HG03565 (cell line): Measurements from ENCODE around the gene SLIT3.

Source experiments
- ATAC-seq: cut with Tn5 transposase; IDR thresholded peaks from one replicate; pipeline ENCODE4 v1.9.1; 2021; ENCODE audit warnings: mild to moderate bottlenecking, moderate library complexity; ENCODE audit not compliant: unreplicated experiment

SLIT3 gene

DNA sequence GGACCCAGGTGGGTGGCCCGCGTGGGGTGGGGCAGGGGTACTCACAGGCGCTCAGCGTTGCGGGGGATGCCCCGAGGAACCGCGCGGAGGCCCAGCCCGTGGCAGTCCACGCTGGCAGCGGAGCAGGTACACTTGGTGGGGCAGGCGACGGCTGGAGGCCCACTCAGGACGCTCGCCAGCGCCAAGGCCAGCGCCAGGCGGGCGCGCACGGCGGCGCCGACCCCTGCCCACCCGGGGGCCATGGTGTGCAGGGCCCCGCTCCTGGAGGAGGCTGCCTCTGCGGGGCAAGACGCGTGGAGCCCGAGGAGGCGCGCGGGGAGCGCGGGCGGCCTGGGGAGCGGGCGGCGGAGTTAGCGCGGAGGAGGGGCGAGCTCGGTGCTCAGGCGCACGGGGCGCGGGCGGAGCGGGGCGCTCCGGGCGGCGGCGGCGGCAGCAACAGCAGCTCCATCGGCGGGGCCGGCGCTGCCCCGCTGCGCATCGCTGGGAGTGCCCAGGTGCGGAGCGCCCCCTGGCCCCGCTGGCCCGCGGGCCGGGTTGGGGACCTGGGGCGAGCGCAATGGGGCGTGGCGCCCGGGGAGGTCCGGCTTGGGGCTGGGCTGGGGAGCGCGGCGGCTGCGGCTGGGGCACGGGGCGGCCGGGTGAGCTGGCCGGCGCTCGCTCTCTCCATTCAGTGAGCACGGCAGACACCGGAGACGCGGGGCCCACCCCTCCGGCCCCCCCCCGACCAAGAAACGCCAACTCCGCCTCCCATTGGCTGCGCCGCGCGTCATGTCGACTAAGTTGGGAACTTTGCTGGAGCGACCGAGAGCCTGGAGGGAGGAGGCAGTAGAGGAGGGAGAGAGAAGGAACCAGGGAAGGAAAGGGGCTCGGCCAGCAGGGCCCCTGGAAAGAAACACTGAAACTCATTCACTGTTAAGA is at the start of gene SLIT3:
Gene SLIT3, minus strand, starts transcription at position 672 of the 918 bp plus-strand sequence. Its CDS starts 430 bp downstream, at position 242.
- ATAC-seq = no peak

DNA sequence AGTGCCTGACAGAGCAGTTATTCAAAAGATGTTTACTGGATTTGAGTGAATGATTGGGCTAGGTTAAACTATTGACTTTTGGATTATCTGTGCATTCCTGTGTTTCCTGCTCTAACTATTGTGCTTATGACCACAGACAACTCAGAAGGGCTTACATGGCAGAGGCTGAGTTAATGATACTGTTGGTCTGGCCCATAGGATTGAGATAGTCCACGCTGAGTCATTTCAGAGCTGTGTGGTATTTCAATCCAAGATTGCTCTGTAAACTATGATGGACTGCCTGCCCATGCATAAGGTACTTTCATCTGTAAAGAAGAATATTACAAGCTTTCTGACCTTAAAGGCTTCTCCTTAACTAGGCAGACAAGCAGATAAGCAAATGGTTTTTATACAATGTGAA is 49.1 kb upstream of the SLIT3 start:
- no peak for ATAC-seq

GRCh38 chr5:169347786-169348185 is 46.8 kb upstream of the SLIT3 start:
- no peak for ATAC-seq

DNA sequence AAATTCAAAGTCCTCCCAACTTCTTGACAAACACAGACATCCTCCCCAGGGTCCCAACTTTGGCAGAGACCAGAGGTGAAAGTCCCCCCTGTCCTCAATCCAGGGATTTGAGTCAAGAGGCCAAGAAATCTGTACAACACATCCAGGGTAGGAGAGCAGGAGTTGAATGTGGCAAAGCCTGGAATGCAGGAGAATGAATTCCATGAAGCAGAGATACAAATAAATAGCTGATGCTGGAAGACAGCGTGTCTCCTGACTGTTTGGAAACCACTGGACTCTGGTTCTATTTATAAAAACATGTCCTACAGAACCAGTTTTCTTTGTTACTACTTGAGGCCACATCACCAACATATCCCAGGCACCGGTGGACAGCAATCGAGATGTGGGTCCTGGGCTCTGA is 43.7 kb upstream of the SLIT3 start:
- no peak for ATAC-seq

DNA sequence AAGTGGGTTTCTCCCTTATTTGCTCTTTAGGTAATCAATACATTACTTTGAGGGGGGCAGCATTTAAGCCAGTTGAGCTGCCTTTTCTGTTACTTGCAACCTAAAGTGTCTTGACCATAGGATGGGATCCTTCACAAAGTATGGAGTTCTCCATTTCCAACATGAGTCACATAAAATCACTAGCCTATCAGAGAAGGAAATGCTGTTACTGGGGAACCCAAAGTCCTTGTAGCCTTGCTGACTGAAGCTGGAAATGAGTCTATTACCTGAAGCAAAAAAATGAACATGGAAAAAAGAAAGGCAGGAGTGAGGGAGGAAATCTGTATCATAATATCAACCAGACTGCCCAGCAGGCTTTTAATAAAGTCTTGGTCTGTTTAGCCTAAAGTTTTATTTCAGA is 42.8 kb upstream of the SLIT3 start:
- ATAC-seq = no peak

- ATAC-seq = no peak
Observed at GRCh38 chr5:169341556-169341955, 40.6 kb upstream of the SLIT3 start.

- ATAC-seq = peak; percentile 62
Observed at GRCh38 chr5:169339869-169340268, 38.9 kb upstream of the SLIT3 start.

GRCh38 chr5:169336242-169336641 is 35.3 kb upstream of the SLIT3 start:
- no peak for ATAC-seq

GRCh38 chr5:169335806-169336205 is 34.9 kb upstream of the SLIT3 start:
- no peak for ATAC-seq

DNA sequence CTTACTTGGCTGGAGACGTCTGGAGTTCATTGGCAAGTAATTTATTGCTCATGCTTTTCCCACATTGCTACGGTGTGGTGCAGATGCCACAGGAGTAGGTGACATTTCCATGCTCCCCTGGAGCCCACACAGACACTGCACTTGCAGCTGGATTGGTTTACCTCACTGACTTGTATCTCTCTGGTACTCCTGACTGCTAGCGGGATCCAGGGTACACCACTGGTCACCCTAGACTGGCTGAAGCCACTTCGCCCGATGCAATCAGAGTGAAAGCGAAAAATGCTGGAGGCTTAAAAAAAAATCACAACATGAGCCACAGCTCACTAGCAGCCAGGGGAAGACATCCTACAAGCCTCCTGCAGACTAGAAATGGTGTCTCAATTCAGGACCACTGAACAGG is 32.6 kb upstream of the SLIT3 start:
- ATAC-seq = no peak

- no peak for ATAC-seq
Observed at GRCh38 chr5:169331292-169331852, 30.4 kb upstream of the SLIT3 start.

DNA sequence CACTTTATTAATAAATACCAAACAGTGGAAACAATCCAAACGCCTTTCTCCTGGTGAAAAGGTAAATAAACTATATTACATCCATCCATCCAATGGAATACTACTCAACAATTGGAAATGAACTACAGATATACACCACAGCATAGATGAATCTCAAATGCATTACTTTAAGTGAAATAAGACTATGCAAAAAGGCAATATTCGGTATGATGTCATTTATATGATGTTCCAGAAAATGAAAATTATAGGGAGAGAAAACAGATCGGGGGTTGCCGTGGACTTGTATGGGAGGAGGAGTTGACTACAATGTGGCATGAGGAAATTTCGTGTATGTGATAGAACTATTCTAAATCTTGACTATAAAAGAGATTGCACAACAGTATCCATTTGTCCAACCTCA is 27.5 kb upstream of the SLIT3 start:
- ATAC-seq = no peak

DNA sequence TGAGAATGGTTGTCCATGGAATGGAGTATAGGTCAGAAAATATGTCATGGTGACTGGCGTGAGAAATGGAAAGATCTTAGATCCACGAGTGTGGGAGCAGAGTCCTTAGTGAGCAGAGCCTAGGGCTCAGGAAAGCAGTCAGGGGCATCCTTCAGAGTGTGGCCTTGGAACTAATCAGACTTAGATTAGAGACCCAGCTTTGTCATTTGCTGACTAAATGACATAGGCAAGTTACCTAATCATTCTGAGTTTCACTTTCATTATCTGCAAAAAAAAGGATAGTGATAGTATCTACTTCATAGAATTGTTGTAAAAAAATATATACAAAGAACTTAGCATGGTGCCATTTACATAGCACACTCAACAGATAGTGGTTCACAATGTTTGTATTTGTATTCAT is 24.3 kb upstream of the SLIT3 start:
- ATAC-seq = no peak

GRCh38 chr5:169318556-169318955 is 17.6 kb upstream of the SLIT3 start:
- no peak for ATAC-seq

GRCh38 chr5:169307646-169308045 is 6.7 kb upstream of the SLIT3 start:
- ATAC-seq = no peak

DNA sequence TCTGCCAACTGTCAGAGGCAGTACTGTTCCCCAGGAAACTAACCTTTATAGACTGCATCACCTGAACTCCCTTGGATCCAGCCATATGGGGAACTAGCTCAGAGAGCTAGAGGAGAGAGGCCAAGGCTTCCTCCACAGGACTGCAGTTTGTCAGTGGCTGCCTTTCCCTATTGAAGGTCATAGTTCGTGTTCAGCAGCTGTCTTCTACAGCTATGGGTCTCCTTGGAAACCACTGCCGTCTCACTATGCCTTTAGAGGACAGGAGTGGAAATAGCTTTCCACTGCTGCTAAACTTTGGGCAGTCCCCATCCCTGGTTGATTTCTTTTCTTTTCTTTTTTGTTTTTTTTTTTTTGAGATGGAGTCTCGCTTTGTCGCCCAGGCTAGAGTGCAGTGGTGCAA is 4.4 kb upstream of the SLIT3 start:
- ATAC-seq = no peak

- no peak for ATAC-seq
Observed at GRCh38 chr5:169304175-169304574, 3.2 kb upstream of the SLIT3 start.

DNA sequence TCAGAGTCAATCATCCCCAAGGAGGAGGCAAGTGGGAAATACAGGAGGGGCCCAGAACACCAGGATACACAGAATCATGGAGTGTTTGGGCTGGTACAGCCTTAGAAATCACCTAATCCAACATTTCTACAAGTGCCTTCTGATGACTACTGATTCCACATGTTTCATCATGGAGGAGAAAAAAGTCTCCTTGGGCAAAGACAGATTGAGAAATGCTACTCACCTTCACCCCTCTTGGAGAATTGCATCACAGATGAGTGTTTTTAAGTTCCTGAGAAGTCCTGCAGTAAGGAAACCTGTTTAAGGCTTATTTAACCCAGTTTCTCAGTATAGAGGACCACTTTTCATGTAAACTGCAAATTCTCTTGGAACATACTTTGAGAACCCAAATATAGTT is 2.2 kb upstream of the SLIT3 start:
- ATAC-seq = no peak

- peak; percentile 76 for ATAC-seq
Observed at GRCh38 chr5:169302491-169303118, 1.7 kb upstream of the SLIT3 start.

GRCh38 chr5:169301986-169302385 is 1.0 kb upstream of the SLIT3 start:
- no peak for ATAC-seq

DNA sequence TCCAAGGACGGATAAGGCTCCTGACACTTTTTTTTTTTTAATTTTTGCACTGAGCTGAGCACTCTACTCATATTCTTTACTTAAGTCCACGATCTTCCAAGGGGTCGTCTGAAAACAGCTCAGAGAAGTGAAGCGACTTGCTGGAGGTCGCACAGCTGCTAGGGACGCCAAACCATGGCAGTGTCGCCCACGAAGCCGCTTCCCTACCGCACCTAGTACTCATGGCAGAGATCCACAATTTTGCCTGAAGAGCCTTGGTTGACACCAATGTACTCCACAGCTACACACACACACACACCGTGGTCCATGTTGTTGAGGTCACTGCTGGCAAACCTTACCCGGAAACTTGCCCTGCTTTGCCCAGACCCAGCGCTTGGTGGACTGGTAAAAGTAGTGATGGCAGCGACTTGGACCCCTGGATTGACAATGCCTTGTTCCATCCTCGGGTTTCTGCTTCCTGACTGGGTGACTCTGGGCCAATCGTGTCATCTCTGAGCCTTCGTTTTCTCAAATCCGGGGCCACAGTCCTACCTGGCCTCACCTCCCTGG is 521 bp upstream of the SLIT3 start:
- no peak for ATAC-seq
